ENCODE results near the gene DNAJB13. TPM values are rescaled to one million over a fixed set of nuclear protein-coding genes. Genes with fewer than 3 reads are reported as not detected.

The DNAJB13 gene
- total and polyA plus RNA-seq, 2 of the 4 experiments (the other 2 are of a cell fraction) = 0.18 to 0.48 TPM

- H3K79me1 ChIP-seq (ENCODE audit: low read depth in 1 of 2, low read length in 2 of 2) = no peaks in the 10 kb centered on the region
- no peak for ATAC-seq (ENCODE audit: low read depth)
- ChIA-PET CTCF (interaction anchor here (1.0 to 1.2 kb wide), 3 partner anchors 13 to 207 kb away, joined by 3 to 7 read pairs (median 4); partner anchors contain the start of genes C2CD3, DNAJB13 and PPME1), POLR2A (ENCODE audit: unreplicated experiment) (no interaction called here)
- no peak overlapping the region for H2BK5ac ChIP-seq (ENCODE audit: low read depth, low read length, poor library complexity, severe bottlenecking)
- no peak overlapping the region for H3K14ac ChIP-seq (replicated peaks; ENCODE audit: low read depth, low read length)
- no peak for DNase-seq
- H3K27me3 ChIP-seq (ENCODE audit: control insufficient read depth, insufficient read depth, low read length) = no peaks in the 10 kb centered on the region
- H2AFZ ChIP-seq (replicated peaks; ENCODE audit: low read length, poor library complexity) = peak overlapping the region; percentile 84
- 90% methylated on average over 3 of the region's 8 CpGs; no CpG with 5 or more reads in 1 of the 2 experiments for WGBS, 2 experiments (ENCODE audit: extremely low coverage in 2 of 2, insufficient read length in 1 of 2)
- H2AK9ac ChIP-seq (replicated peaks; ENCODE audit: low read depth, low read length, poor library complexity) = no peak overlapping the region
- dilution Hi-C loops (cut with HindIII; ENCODE audit: low sequenced_read_pairs, unreplicated experiment) = no loop called here
- H3K9me3 ChIP-seq (ENCODE audit: control insufficient read depth, insufficient read depth, low read length) = no peaks in the 10 kb centered on the region
- H3K56ac ChIP-seq (ENCODE audit: extremely low read depth, insufficient read depth, low read length) = no peak overlapping the region
- no peaks in the 10 kb centered on the region for H3K36me3 ChIP-seq (ENCODE audit: control insufficient read depth, insufficient read depth, low read length)
- in situ Hi-C loops (cut with MboI; ENCODE audit: low sequenced_read_pairs) = loop anchor here (10.0 kb wide), 1 partner anchor 481 kb away; no protein-coding TSS in a partner anchor
- no peak overlapping the region for H3K9ac ChIP-seq (ENCODE audit: low read depth, low read length)
- intact Hi-C loops (cut with micrococcal nuclease) = loop anchor here (1.0 to 5.0 kb wide), 4 partner anchors 126 to 485 kb away; partner anchors contain the start of genes C2CD3 and PPME1
- H2BK20ac ChIP-seq (ENCODE audit: low read depth, low read length) = no peak overlapping the region; the same call in 1 of the 2 replicates
- H4K20me1 ChIP-seq (ENCODE audit: insufficient read depth, low read length) = no peaks in the 10 kb centered on the region
- H3K4ac ChIP-seq (ENCODE audit: low read depth, low read length) = peak overlapping the region; percentile 8; the same call in 1 of the 2 replicates
- no peak overlapping the region for H3K27ac ChIP-seq (ENCODE audit: insufficient read depth, low read length)
- H3K4me3 ChIP-seq (ENCODE audit: insufficient read depth, low read depth, low read length) = no peak overlapping the region
- no peak overlapping the region for H3K4me2 ChIP-seq (ENCODE audit: low read depth, low read length)
- H3K23ac ChIP-seq (ENCODE audit: low read depth, low read length) = no peak overlapping the region
- no peaks in the 10 kb centered on the region for H3K9me1 ChIP-seq (ENCODE audit: insufficient read depth, low read length)
- no peak overlapping the region for H4K5ac ChIP-seq (ENCODE audit: low read depth, low read length)
- H3K18ac ChIP-seq (ENCODE audit: low read depth, low read length) = no peak overlapping the region
- no TSS peak for BruUV-seq (replicated peaks)
- H4K8ac ChIP-seq (ENCODE audit: low read depth in 2 of 2, low read length in 2 of 2) = no peak overlapping the region
- H4K91ac ChIP-seq (ENCODE audit: insufficient read depth, low read depth, low read length) = no peak overlapping the region
- H2BK15ac ChIP-seq (ENCODE audit: low read depth, low read length) = no peak overlapping the region
- no peak for TF ChIP-seq USF2 (IDR thresholded peaks at IDR 0.05; ENCODE audit: low read depth, low read length)
- no peak for TF ChIP-seq RFX5 (IDR thresholded peaks at IDR 0.05; ENCODE audit: low read depth, low read length)
- no peak for TF ChIP-seq MXI1 (IDR thresholded peaks at IDR 0.05; ENCODE audit: borderline replicate concordance, low read depth, low read length)
- TF ChIP-seq NFE2L2 (IDR thresholded peaks at IDR 0.05; ENCODE audit: low read depth, low read length) = no peak
- TF ChIP-seq POLR2A (IDR thresholded peaks at IDR 0.05; ENCODE audit: low read depth, low read length) = no peak
- TF ChIP-seq CTCF (conservative IDR thresholded peaks at IDR 0.05; ENCODE audit: low read depth, low read length) = no peak
- no peak for TF ChIP-seq RCOR1 (IDR thresholded peaks at IDR 0.05; ENCODE audit: insufficient replicate concordance, low read length)
- no peak overlapping the region for H2BK120ac ChIP-seq (ENCODE audit: low read depth, low read length)
- H3K4me1 ChIP-seq (ENCODE audit: control insufficient read depth, insufficient read depth, low read length) = no peaks in the 10 kb centered on the region
- peak overlapping the region; percentile 46; the same call in 1 of the 2 replicates for H2AK5ac ChIP-seq (ENCODE audit: low read depth, low read length)
These were observed 13.0 kb downstream of the DNAJB13 start for GRCh38 chr11:73963861-73964260.

Data from IMR-90 (cell line).